SK-N-SH (cell line): ENCODE data around the gene AP1S1. TPM values are rescaled to one million over a fixed set of nuclear protein-coding genes. Genes with fewer than 3 reads are reported as not detected.

Experiments
- CTCF ChIA-PET: fragments of 300-600, 350-600 bp; formaldehyde crosslinking; extraction: SDS; loops from one replicate; lab custom pipeline; 2021; lab: Yijun Ruan, JAX
- POLR2A ChIA-PET: fragments of 350-600 bp; sonication (Branson Sonifier 250); formaldehyde crosslinking; extraction: SDS; loops from one replicate; lab custom pipeline; 2020; ENCODE audit warnings: antibody characterized with exemption, inconsistent platforms; lab: Yijun Ruan, JAX
- DNase-seq: peaks from one replicate; pipeline ENCODE4 v3.0.0; 2012
- H2AFZ ChIP-seq: fragments of 200-600 bp; sonication (generic); 2 replicates; pipeline ENCODE4 v1.8.1; 2016; ENCODE audit warnings: antibody characterized with exemption, mild to moderate bottlenecking, low read depth
- H3F3A ChIP-seq: fragments of 200-600 bp; sonication (generic); replicated peaks from 2 replicates; pipeline ENCODE3; 2016; ENCODE audit warnings: antibody characterized with exemption, mild to moderate bottlenecking; ENCODE audit not compliant: insufficient read depth
- H3K27ac ChIP-seq, 2 experiments: fragments of 200-500 bp in 1 of 2; fragments of 200-600 bp in 1 of 2; sonication (Bioruptor generic) in 1 of 2; sonication (generic), shearing (Covaris generic) in 1 of 2; 2 replicates each; pipeline versions ENCODE4 v1.5.1 to v1.6.1; 2014 to 2016; ENCODE audit warnings: low read depth in 2 of 2, inconsistent platforms in 1 of 2, low read length in 1 of 2, mild to moderate bottlenecking in 1 of 2, mixed read lengths in 1 of 2
- H3K27me3 ChIP-seq: fragments of 200-600 bp; sonication (generic), shearing (Covaris generic); 2 replicates; pipeline ENCODE4 v1.6.1; 2016; ENCODE audit warnings: mixed run types; ENCODE audit not compliant: insufficient read depth
- H3K36me3 ChIP-seq, 2 experiments: fragments of 200-500 bp in 1 of 2; fragments of 200-600 bp in 1 of 2; sonication (Bioruptor generic) in 1 of 2; sonication (generic) in 1 of 2; replicated peaks in 1 of 2; 2 replicates each; pipeline versions ENCODE3 to v1.5.1; 2014 to 2016; ENCODE audit warnings: low read length in 1 of 2, mild to moderate bottlenecking in 1 of 2; ENCODE audit not compliant: insufficient read depth in 2 of 2, control insufficient read depth in 1 of 2
- H3K4me1 ChIP-seq, 2 experiments: fragments of 200-500 bp in 1 of 2; fragments of 200-600 bp in 1 of 2; sonication (Bioruptor generic) in 1 of 2; sonication (generic), shearing (Covaris generic) in 1 of 2; 2 replicates each; pipeline versions ENCODE4 v1.5.1 to v1.6.1; 2014 to 2016; ENCODE audit warnings: low read depth in 1 of 2, low read length in 1 of 2, mixed run types in 1 of 2; ENCODE audit not compliant: insufficient read depth in 2 of 2, control insufficient read depth in 1 of 2
- H3K4me2 ChIP-seq: fragments of 200-600 bp; sonication (generic), shearing (Covaris generic); 2 replicates; pipeline ENCODE4 v1.6.1; 2017; ENCODE audit warnings: mixed run types
- H3K4me3 ChIP-seq, 2 experiments: fragments of 200-500 bp in 1 of 2; fragments of 200-600 bp in 1 of 2; sonication (Bioruptor generic) in 1 of 2; sonication (generic), shearing (Covaris generic) in 1 of 2; 2 replicates each; pipeline versions ENCODE4 v1.5.1 to v1.8.1; 2014 to 2016; ENCODE audit warnings: low read depth in 2 of 2, inconsistent platforms in 1 of 2, low read length in 1 of 2, mild to moderate bottlenecking in 1 of 2, mixed read lengths in 1 of 2, moderate library complexity in 1 of 2
- H3K79me2 ChIP-seq: fragments of 200-600 bp; sonication (generic); 2 replicates; pipeline ENCODE4 v1.8.1; 2017; ENCODE audit warnings: mild to moderate bottlenecking; ENCODE audit not compliant: insufficient read depth
- H3K9ac ChIP-seq: fragments of 200-600 bp; sonication (generic); 2 replicates; pipeline ENCODE4 v1.6.1; 2017; ENCODE audit warnings: mixed run types
- H3K9me2 ChIP-seq: fragments of 200-600 bp; sonication (generic); 2 replicates; pipeline ENCODE4 v1.6.1; 2017; ENCODE audit warnings: mixed run types
- H3K9me3 ChIP-seq: fragments of 200-600 bp; sonication (generic); 2 replicates; pipeline ENCODE4 v1.6.1; 2017; ENCODE audit warnings: mixed run types, mild to moderate bottlenecking, moderate library complexity
- H4K20me1 ChIP-seq: fragments of 200-600 bp; sonication (generic); 2 replicates; pipeline ENCODE4 v1.6.1; 2017; ENCODE audit warnings: mild to moderate bottlenecking, mixed run types; ENCODE audit not compliant: insufficient read depth
- CHD2 ChIP-seq: fragments of 150-350 bp; IDR thresholded peaks from 2 replicates; pipeline ENCODE4 v1.6.1; 2018; ENCODE audit warnings: low read length; ENCODE audit not compliant: partially characterized antibody
- CTCF ChIP-seq: fragments of 200-600 bp; sonication (generic); IDR thresholded peaks from 2 replicates; pipeline ENCODE4 v1.6.1; 2017; ENCODE audit warnings: antibody characterized with exemption, mild to moderate bottlenecking, moderate library complexity
- FOSL2 ChIP-seq: IDR thresholded peaks from 2 replicates; pipeline ENCODE4 v1.4.0; 2012; ENCODE audit warnings: low read depth, mild to moderate bottlenecking, moderate library complexity, borderline replicate concordance
- FOXM1 ChIP-seq: IDR thresholded peaks from 2 replicates; pipeline ENCODE4 v1.4.0; 2012; ENCODE audit warnings: low read depth, mild to moderate bottlenecking
- GABPA ChIP-seq: IDR thresholded peaks from 2 replicates; pipeline ENCODE4 v1.4.0; 2012; ENCODE audit warnings: low read depth, mild to moderate bottlenecking
- MAX ChIP-seq: IDR thresholded peaks from 2 replicates; pipeline ENCODE4 v1.4.0; 2012; ENCODE audit warnings: low read depth
- NFIC ChIP-seq: IDR thresholded peaks from 2 replicates; pipeline ENCODE4 v1.4.0; 2012; ENCODE audit warnings: borderline replicate concordance
- NRF1 ChIP-seq: IDR thresholded peaks from 2 replicates; pipeline ENCODE4 v1.6.1; 2012; ENCODE audit warnings: low read depth, mild to moderate bottlenecking, low read length
- PBX3 ChIP-seq: IDR thresholded peaks from 2 replicates; pipeline ENCODE4; 2012
- RCOR1 ChIP-seq: fragments of 150-350 bp; IDR thresholded peaks from 2 replicates; pipeline ENCODE4 v1.6.1; 2017; ENCODE audit warnings: antibody characterized with exemption, low read length
- RFX5 ChIP-seq: IDR thresholded peaks from 2 replicates; pipeline ENCODE4 v1.6.1; 2012; ENCODE audit warnings: mild to moderate bottlenecking, improper control_type of control experiment, low read length
- RXRA ChIP-seq: IDR thresholded peaks from 2 replicates; pipeline ENCODE4 v1.4.0; 2012; ENCODE audit warnings: low read depth, mild to moderate bottlenecking, borderline replicate concordance
- SMC3 ChIP-seq: IDR thresholded peaks from 2 replicates; pipeline ENCODE4 v1.6.1; 2012; ENCODE audit warnings: low read depth, low read length, improper control_type of control experiment
- TCF12 ChIP-seq: IDR thresholded peaks from 2 replicates; pipeline ENCODE4 v1.4.0; 2012
- TEAD4 ChIP-seq: IDR thresholded peaks from 2 replicates; pipeline ENCODE4 v1.4.0; 2012; ENCODE audit warnings: mild to moderate bottlenecking, borderline replicate concordance; ENCODE audit not compliant: insufficient read depth
- YY1 ChIP-seq: IDR thresholded peaks from 2 replicates; pipeline ENCODE4 v1.4.0; 2012; ENCODE audit warnings: low read depth, mild to moderate bottlenecking
- WGBS: methylation state at CpG from one replicate; pipeline ENCODE4 v1.1.6; 2017; ENCODE audit warnings: low lambda C conversion rate; 5-methylcytosine and 5-hydroxymethylcytosine counted together
- polyA plus RNA-seq, 3 experiments: library from polyadenylated mRNA; depleted of rRNA; stranded (reverse); fragments of >200 nt; gene quantifications; 2 replicates each; pipeline ENCODE4 v1.2.3, GENCODE V29; 2012

Gene AP1S1
- polyA plus RNA-seq, 1 of the 3 experiments (the other 2 are of a cell fraction): 616 TPM

- TF ChIP-seq CTCF (no peak), MAX (no peak), GABPA (no peak), FOSL2 (no peak), RFX5 (no peak)
These were observed 31.9 kb downstream of the AP1S1 start (continued) for GRCh38 chr7:101186194-101186593.

GRCh38 chr7:101186844-101187428 is 32.7 kb downstream of the AP1S1 start:
- POLR2A ChIA-PET: no interaction called here

More at GRCh38 chr7:101186844-101187428, 32.7 kb downstream of the AP1S1 start:
- Histone ChIP-seq H3K27me3 (no peaks in the 10 kb centered on the region), H3K9me2 (no peaks in the 10 kb centered on the region), H3K4me1 (peaks cover 0 to 3% of the 10 kb centered on the region in 2 experiments; a peak in 1 of 4 replicates), H4K20me1 (no peaks in the 10 kb centered on the region), H3K9ac (no peak overlapping the region), H3F3A (peaks cover 16% of the 10 kb centered on the region), H2AFZ (no peak overlapping the region), H3K4me2 (no peak overlapping the region), H3K36me3 (no peaks in the 10 kb centered on the region), H3K27ac (no peak overlapping the region), H3K4me3 (no peak overlapping the region), H3K79me2 (no peaks in the 10 kb centered on the region), H3K9me3 (no peaks in the 10 kb centered on the region)
- no peak for DNase-seq
- 90% methylated on average over 4 of the region's 4 CpGs for WGBS
- CTCF ChIA-PET: interaction anchor here (0.9 to 7.2 kb wide), 8 partner anchors 10 to 57 kb away, joined by 3 to 51 read pairs (median 3); partner anchors contain the start of gene MOGAT3
- no peak for TF ChIP-seq PBX3
- no peak for TF ChIP-seq SMC3
- TF ChIP-seq TEAD4: no peak
- TF ChIP-seq NFIC: no peak
- TF ChIP-seq YY1: no peak
- no peak for TF ChIP-seq MAX
- no peak for TF ChIP-seq FOXM1
- TF ChIP-seq RCOR1: no peak
- no peak for TF ChIP-seq RXRA
- no peak for TF ChIP-seq RFX5
- TF ChIP-seq CHD2: no peak
- no peak for TF ChIP-seq TCF12
- TF ChIP-seq GABPA: no peak
- no peak for TF ChIP-seq NRF1
